ENCODE results near the gene MTMR12. TPM values are rescaled to one million over a fixed set of nuclear protein-coding genes. Genes with fewer than 3 reads are reported as not detected.
A peak's percentile ranks its signal among the peaks of the same experiment; 100 is the strongest.

Gene MTMR12
- total and polyA plus RNA-seq, 2 experiments from 2014 or later, result 18.3 to 51.6 TPM

- Mint-ChIP-seq H3K9me3 (no peaks in the 10 kb centered on the region), H3K4me3 (no peak overlapping the region; the same call in 2 of the 3 replicates), H3K27me3 (ENCODE audit: insufficient read depth, low read depth, poor library complexity) (peaks cover 8% of the 10 kb centered on the region), H3K27ac (peak overlapping the region; percentile 91), H3K36me3 (ENCODE audit: low read depth) (peaks cover 73% of the 10 kb centered on the region), H3K4me1 (peaks cover 53% of the 10 kb centered on the region)
- peaks cover 26% of the 10 kb centered on the region for H3K36me3 ChIP-seq (ENCODE audit: insufficient read depth)
- H3K27me3 ChIP-seq (ENCODE audit: insufficient read depth), result no peaks in the 10 kb centered on the region
- no peak overlapping the region for H3K4me3 ChIP-seq
- peak overlapping the region; percentile 77 for H3K27ac ChIP-seq (ENCODE audit: low read depth)
- peaks cover 38% of the 10 kb centered on the region for H3K79me2 ChIP-seq (replicated peaks; ENCODE audit: insufficient read depth)
- H2AFZ ChIP-seq, result no peak overlapping the region
- ATAC-seq, result no peak
- TF ChIP-seq POLR2AphosphoS5 (IDR thresholded peaks at IDR 0.05; ENCODE audit: low read depth), result no peak
- no peak for TF ChIP-seq EZH2phosphoT487 (IDR thresholded peaks at IDR 0.05; ENCODE audit: unreplicated experiment)
- TF ChIP-seq CREB1 (CRISPR knock-in tag; IDR thresholded peaks at IDR 0.05; ENCODE audit: low read depth), result no peak
- no peak for TF ChIP-seq ZNF331 (CRISPR knock-in tag; IDR thresholded peaks at IDR 0.05; ENCODE audit: low read depth)
- no peak for TF ChIP-seq REST (IDR thresholded peaks at IDR 0.05; ENCODE audit: unreplicated experiment)
- no peak for TF ChIP-seq ZNF114 (CRISPR knock-in tag; IDR thresholded peaks at IDR 0.05)
- peak overlapping the region; percentile 36 for H3K4me2 ChIP-seq
- H3K4me1 ChIP-seq (ENCODE audit: insufficient read depth), result peaks cover 37% of the 10 kb centered on the region
- no peak for DNase-seq (ENCODE audit: low spot score)
- no peaks in the 10 kb centered on the region for H3K9me2 ChIP-seq (ENCODE audit: insufficient read depth)
- no peaks in the 10 kb centered on the region; the same call in 1 of the 2 replicates for H3F3A ChIP-seq (replicated peaks; ENCODE audit: low read depth)
- H4K20me1 ChIP-seq (replicated peaks; ENCODE audit: insufficient read depth), result no peaks in the 10 kb centered on the region
Measured at GRCh38 chr5:32275396-32275741, 37.4 kb downstream of the MTMR12 start.

- Mint-ChIP-seq H3K36me3 (ENCODE audit: low read depth) (peaks cover 74% of the 10 kb centered on the region), H3K4me1 (peaks cover 48% of the 10 kb centered on the region), H3K27me3 (ENCODE audit: insufficient read depth, low read depth, poor library complexity) (peaks cover 8% of the 10 kb centered on the region), H3K27ac (peak overlapping the region; percentile 91), H3K4me3 (no peak overlapping the region), H3K9me3 (no peaks in the 10 kb centered on the region)
- peaks cover 32% of the 10 kb centered on the region for H3K79me2 ChIP-seq (replicated peaks; ENCODE audit: insufficient read depth)
- peaks cover 30% of the 10 kb centered on the region for H3K36me3 ChIP-seq (ENCODE audit: insufficient read depth)
- ATAC-seq, result peak; percentile 10; the same call in 1 of the 3 replicates
- peak overlapping the region; percentile 36 for H3K4me2 ChIP-seq
- H3K27me3 ChIP-seq (ENCODE audit: insufficient read depth), result no peaks in the 10 kb centered on the region
- TF ChIP-seq REST (IDR thresholded peaks at IDR 0.05; ENCODE audit: unreplicated experiment), result no peak
- TF ChIP-seq STAT1 (IDR thresholded peaks at IDR 0.05; ENCODE audit: unreplicated experiment), result no peak
- H4K20me1 ChIP-seq (replicated peaks; ENCODE audit: insufficient read depth), result no peaks in the 10 kb centered on the region
- H3K4me3 ChIP-seq, result no peak overlapping the region
- no peaks in the 10 kb centered on the region for H3K9me2 ChIP-seq (ENCODE audit: insufficient read depth)
- H3K27ac ChIP-seq (ENCODE audit: low read depth), result peak overlapping the region; percentile 77
- peaks cover 36% of the 10 kb centered on the region for H3K4me1 ChIP-seq (ENCODE audit: insufficient read depth)
- H3F3A ChIP-seq (replicated peaks; ENCODE audit: low read depth), result no peaks in the 10 kb centered on the region; the same call in 1 of the 2 replicates
- no peak overlapping the region for H2AFZ ChIP-seq
- DNase-seq (ENCODE audit: low spot score), result no peak
Measured at GRCh38 chr5:32274548-32275395, 38.0 kb downstream of the MTMR12 start.

All from GM23338 (cell line).